ENCODE results near the gene SH2B3. TPM values are rescaled to one million over a fixed set of nuclear protein-coding genes. Genes with fewer than 3 reads are reported as not detected.

SH2B3 gene
- total RNA-seq, 1 experiment from 2014 or later, result 39.6 TPM

DNA sequence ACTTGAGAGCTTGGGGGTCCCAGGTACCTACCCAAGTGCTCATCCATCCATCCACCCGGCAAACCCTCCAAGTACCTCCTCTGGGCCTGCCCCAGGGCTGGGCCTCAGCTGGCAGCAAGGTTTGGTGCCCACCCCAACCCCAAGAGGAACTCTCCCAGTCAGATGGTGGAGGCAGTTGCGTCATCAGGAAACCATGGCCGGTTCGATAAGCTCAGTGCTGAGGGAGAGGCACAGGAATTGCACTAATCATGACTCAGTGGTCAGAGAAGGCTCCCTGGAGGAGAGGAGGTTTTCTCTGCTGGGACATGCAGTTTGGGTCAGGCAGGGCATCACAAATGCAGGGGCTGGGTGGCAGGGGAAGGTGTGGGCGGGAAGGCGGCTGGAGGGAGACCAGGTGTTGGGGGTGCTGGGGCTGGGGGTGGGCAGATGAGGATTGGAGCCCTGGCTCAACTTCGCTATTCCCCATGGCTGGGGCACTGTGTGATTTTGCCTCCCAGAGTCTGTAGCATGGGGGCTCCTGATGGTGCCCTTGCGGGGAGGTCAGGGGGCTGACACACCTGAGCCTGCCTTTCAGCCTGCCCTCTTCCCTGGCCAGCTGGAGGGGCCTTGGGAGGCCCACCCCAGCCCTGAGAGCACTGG lies 32.2 kb downstream of the SH2B3 start:
- no peak for TF ChIP-seq TCF7L2 (IDR thresholded peaks at IDR 0.05; ENCODE audit: low read depth, low read length)
- TF ChIP-seq, protein P1, sequence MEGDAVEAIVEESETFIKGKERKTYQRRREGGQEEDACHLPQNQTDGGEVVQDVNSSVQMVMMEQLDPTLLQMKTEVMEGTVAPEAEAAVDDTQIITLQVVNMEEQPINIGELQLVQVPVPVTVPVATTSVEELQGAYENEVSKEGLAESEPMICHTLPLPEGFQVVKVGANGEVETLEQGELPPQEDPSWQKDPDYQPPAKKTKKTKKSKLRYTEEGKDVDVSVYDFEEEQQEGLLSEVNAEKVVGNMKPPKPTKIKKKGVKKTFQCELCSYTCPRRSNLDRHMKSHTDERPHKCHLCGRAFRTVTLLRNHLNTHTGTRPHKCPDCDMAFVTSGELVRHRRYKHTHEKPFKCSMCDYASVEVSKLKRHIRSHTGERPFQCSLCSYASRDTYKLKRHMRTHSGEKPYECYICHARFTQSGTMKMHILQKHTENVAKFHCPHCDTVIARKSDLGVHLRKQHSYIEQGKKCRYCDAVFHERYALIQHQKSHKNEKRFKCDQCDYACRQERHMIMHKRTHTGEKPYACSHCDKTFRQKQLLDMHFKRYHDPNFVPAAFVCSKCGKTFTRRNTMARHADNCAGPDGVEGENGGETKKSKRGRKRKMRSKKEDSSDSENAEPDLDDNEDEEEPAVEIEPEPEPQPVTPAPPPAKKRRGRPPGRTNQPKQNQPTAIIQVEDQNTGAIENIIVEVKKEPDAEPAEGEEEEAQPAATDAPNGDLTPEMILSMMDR (IDR thresholded peaks at IDR 0.05), result no peak
- no peak for TF ChIP-seq SIN3A (IDR thresholded peaks at IDR 0.05; ENCODE audit: borderline replicate concordance, insufficient read depth, low read depth, low read length)
- TF ChIP-seq POLR2AphosphoS5 (IDR thresholded peaks at IDR 0.05; ENCODE audit: low read depth, low read length), result peak; percentile 30; the same call in 1 of the 2 replicates
- TF ChIP-seq, protein P2, sequence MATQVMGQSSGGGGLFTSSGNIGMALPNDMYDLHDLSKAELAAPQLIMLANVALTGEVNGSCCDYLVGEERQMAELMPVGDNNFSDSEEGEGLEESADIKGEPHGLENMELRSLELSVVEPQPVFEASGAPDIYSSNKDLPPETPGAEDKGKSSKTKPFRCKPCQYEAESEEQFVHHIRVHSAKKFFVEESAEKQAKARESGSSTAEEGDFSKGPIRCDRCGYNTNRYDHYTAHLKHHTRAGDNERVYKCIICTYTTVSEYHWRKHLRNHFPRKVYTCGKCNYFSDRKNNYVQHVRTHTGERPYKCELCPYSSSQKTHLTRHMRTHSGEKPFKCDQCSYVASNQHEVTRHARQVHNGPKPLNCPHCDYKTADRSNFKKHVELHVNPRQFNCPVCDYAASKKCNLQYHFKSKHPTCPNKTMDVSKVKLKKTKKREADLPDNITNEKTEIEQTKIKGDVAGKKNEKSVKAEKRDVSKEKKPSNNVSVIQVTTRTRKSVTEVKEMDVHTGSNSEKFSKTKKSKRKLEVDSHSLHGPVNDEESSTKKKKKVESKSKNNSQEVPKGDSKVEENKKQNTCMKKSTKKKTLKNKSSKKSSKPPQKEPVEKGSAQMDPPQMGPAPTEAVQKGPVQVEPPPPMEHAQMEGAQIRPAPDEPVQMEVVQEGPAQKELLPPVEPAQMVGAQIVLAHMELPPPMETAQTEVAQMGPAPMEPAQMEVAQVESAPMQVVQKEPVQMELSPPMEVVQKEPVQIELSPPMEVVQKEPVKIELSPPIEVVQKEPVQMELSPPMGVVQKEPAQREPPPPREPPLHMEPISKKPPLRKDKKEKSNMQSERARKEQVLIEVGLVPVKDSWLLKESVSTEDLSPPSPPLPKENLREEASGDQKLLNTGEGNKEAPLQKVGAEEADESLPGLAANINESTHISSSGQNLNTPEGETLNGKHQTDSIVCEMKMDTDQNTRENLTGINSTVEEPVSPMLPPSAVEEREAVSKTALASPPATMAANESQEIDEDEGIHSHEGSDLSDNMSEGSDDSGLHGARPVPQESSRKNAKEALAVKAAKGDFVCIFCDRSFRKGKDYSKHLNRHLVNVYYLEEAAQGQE (IDR thresholded peaks at IDR 0.05; ENCODE audit: insufficient read depth in 1 of 2, low read depth in 2 of 2, low read length in 1 of 2), result no peak
- Histone ChIP-seq H3K27me3 (ENCODE audit: control insufficient read depth, insufficient read depth, low read length) (no peaks in the 10 kb centered on the region), H3K27ac (ENCODE audit: low read length) (peak overlapping the region; percentile 52; the same call in 1 of the 2 replicates), H3K4me1 (ENCODE audit: control insufficient read depth, insufficient read depth, low read length) (peaks cover 62% of the 10 kb centered on the region), H3K4me3 (ENCODE audit: low read depth in 2 of 2, low read length in 2 of 2) (no peak overlapping the region), H3K36me3 (ENCODE audit: control insufficient read depth, insufficient read depth, low read length) (no peaks in the 10 kb centered on the region), H3K9me3 (ENCODE audit: control insufficient read depth, insufficient read depth, low read depth, low read length) (no peaks in the 10 kb centered on the region)
- in situ Hi-C loops (cut with HindIII; ENCODE audit: low pct_unique_long_range_greater_than_20kb, low sequenced_read_pairs) (no loop called here), intact Hi-C loops (cut with micrococcal nuclease; ENCODE audit: unreplicated experiment) (no loop called here)
- no TSS peak for BruUV-seq (replicated peaks)
- ChIA-PET POLR2A (interaction anchor here (0.6 kb wide), 1 partner anchor 68 kb away, joined by 3 read pairs; no protein-coding TSS in a partner anchor), CTCF (interaction anchor here (1.8 kb wide), 1 partner anchor 40 kb away, joined by 7 read pairs; no protein-coding TSS in a partner anchor)
- peak; percentile 23 for ATAC-seq
- DNase-seq (ENCODE audit: low read depth, low spot score), result no peak

DNA sequence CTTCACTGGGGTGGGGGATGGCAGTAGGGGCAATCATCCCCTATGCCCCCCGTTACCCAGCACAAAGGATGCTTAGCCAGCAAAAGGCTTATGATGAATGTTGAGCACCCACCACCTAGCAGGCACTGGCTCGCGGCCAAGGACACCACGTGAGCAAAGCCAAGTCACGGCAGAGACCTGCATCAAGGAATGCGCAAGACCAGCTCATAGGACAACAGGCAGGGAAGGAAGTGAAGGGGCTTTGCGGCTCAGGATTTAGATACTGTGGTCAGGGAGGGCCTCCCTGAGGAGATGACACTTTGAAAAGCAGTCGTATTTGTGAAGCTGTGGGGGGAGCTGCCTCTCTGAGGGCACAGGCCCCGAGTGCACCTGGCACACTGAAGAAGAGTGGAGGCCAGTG lies 32.8 kb downstream of the SH2B3 start:
- Histone ChIP-seq H3K36me3 (ENCODE audit: control insufficient read depth, insufficient read depth, low read length) (no peaks in the 10 kb centered on the region), H3K9me3 (ENCODE audit: control insufficient read depth, insufficient read depth, low read depth, low read length) (no peaks in the 10 kb centered on the region), H3K27ac (ENCODE audit: low read length) (peak overlapping the region; percentile 40; the same call in 1 of the 2 replicates), H3K27me3 (ENCODE audit: control insufficient read depth, insufficient read depth, low read length) (no peaks in the 10 kb centered on the region), H3K4me1 (ENCODE audit: control insufficient read depth, insufficient read depth, low read length) (peaks cover 67% of the 10 kb centered on the region), H3K4me3 (ENCODE audit: low read depth in 2 of 2, low read length in 2 of 2) (no peak overlapping the region)
- DNase-seq (ENCODE audit: low read depth, low spot score), result no peak
- TF ChIP-seq TCF7L2 (IDR thresholded peaks at IDR 0.05; ENCODE audit: low read depth, low read length) (no peak), POLR2AphosphoS5 (IDR thresholded peaks at IDR 0.05; ENCODE audit: low read depth, low read length) (no peak), SIN3A (IDR thresholded peaks at IDR 0.05; ENCODE audit: borderline replicate concordance, insufficient read depth, low read depth, low read length) (no peak)
- TF ChIP-seq, protein P2 (IDR thresholded peaks at IDR 0.05; ENCODE audit: insufficient read depth in 1 of 2, low read depth in 2 of 2, low read length in 1 of 2), result no peak
- TF ChIP-seq, protein P1 (IDR thresholded peaks at IDR 0.05), result no peak
- ATAC-seq, result peak; percentile 4
- intact Hi-C loops (cut with micrococcal nuclease; ENCODE audit: unreplicated experiment), result no loop called here
- ChIA-PET CTCF (interaction anchor here (1.8 kb wide), 1 partner anchor 41 kb away, joined by 7 read pairs; no protein-coding TSS in a partner anchor), POLR2A (no interaction called here)
- in situ Hi-C loops (cut with HindIII; ENCODE audit: low pct_unique_long_range_greater_than_20kb, low sequenced_read_pairs), result no loop called here
- no TSS peak for BruUV-seq (replicated peaks)

Data from Panc1 (cell line).